ENCODE data around the gene GASK1A. TPM values are rescaled to one million over a fixed set of nuclear protein-coding genes. Genes with fewer than 3 reads are reported as not detected.
"Not testable (repeated sequence)": the region's sequence is repeated elsewhere in the genome, so short reads cannot be mapped to it uniquely, and the experiment has no call there.

Gene GASK1A
- total RNA-seq, 1 donor from 2014 or later: 0.09 TPM

- H3K79me2 ChIP-seq (ENCODE audit: insufficient read depth, low read length): no peaks in the 10 kb centered on the region
- no peak for FAIRE-seq
- no peak overlapping the region for H3K9ac ChIP-seq (ENCODE audit: low read length)
- Mint-ChIP-seq H3K27me3 (ENCODE audit: low read depth, unreplicated experiment) (no peaks in the 10 kb centered on the region), H3K36me3 (ENCODE audit: low read depth, unreplicated experiment) (no peaks in the 10 kb centered on the region), H3K27ac (ENCODE audit: unreplicated experiment) (no peak overlapping the region), H3K9me3 (ENCODE audit: unreplicated experiment) (no peaks in the 10 kb centered on the region), H3K4me3 (ENCODE audit: unreplicated experiment) (no peak overlapping the region), H3K4me1 (ENCODE audit: low read depth, unreplicated experiment) (peaks cover 1% of the 10 kb centered on the region)
- DNase-seq (ENCODE audit: low read depth): no peak
- H4K20me1 ChIP-seq (ENCODE audit: insufficient read depth, low read length): no peaks in the 10 kb centered on the region
- TF ChIP-seq, protein P1, sequence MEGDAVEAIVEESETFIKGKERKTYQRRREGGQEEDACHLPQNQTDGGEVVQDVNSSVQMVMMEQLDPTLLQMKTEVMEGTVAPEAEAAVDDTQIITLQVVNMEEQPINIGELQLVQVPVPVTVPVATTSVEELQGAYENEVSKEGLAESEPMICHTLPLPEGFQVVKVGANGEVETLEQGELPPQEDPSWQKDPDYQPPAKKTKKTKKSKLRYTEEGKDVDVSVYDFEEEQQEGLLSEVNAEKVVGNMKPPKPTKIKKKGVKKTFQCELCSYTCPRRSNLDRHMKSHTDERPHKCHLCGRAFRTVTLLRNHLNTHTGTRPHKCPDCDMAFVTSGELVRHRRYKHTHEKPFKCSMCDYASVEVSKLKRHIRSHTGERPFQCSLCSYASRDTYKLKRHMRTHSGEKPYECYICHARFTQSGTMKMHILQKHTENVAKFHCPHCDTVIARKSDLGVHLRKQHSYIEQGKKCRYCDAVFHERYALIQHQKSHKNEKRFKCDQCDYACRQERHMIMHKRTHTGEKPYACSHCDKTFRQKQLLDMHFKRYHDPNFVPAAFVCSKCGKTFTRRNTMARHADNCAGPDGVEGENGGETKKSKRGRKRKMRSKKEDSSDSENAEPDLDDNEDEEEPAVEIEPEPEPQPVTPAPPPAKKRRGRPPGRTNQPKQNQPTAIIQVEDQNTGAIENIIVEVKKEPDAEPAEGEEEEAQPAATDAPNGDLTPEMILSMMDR (IDR thresholded peaks at IDR 0.05; ENCODE audit: insufficient read depth, low read depth, low read length): no peak
- no peak for TF ChIP-seq EZH2 (IDR thresholded peaks at IDR 0.05; ENCODE audit: insufficient read depth, low read length)
- H3K4me3 ChIP-seq (ENCODE audit: insufficient read depth, low read depth, low read length): no peak overlapping the region
- no peaks in the 10 kb centered on the region for H3K9me3 ChIP-seq (ENCODE audit: insufficient read depth, low read depth, low read length)
- no peaks in the 10 kb centered on the region for H3K27me3 ChIP-seq (ENCODE audit: insufficient read depth, low read length)
- no peak overlapping the region for H2AFZ ChIP-seq (ENCODE audit: low read depth, low read length)
- H3K27ac ChIP-seq (ENCODE audit: low read depth, low read length): no peak overlapping the region
- no peaks in the 10 kb centered on the region for H3K4me1 ChIP-seq (ENCODE audit: insufficient read depth, low read length)
- no peaks in the 10 kb centered on the region for H3K36me3 ChIP-seq (ENCODE audit: insufficient read depth, low read length)
- H3K4me2 ChIP-seq (ENCODE audit: low read length): no peak overlapping the region
Observed at GRCh38 chr3:43063114-43063513, 84.0 kb downstream of the GASK1A start.

- not testable (repeated sequence) for DNase-seq (ENCODE audit: low read depth); H3K9me3 ChIP-seq (ENCODE audit: insufficient read depth, low read depth, low read length); H3K9ac ChIP-seq (ENCODE audit: low read length); H3K4me3 ChIP-seq (ENCODE audit: insufficient read depth, low read depth, low read length); H3K4me1 ChIP-seq (ENCODE audit: insufficient read depth, low read length); H3K9me3 Mint-ChIP-seq (ENCODE audit: unreplicated experiment); FAIRE-seq; H3K27ac Mint-ChIP-seq (ENCODE audit: unreplicated experiment); H3K79me2 ChIP-seq (ENCODE audit: insufficient read depth, low read length); H3K4me2 ChIP-seq (ENCODE audit: low read length); H3K36me3 Mint-ChIP-seq (ENCODE audit: low read depth, unreplicated experiment); H2AFZ ChIP-seq (ENCODE audit: low read depth, low read length); H3K27ac ChIP-seq (ENCODE audit: low read depth, low read length); H3K4me1 Mint-ChIP-seq (ENCODE audit: low read depth, unreplicated experiment); H3K27me3 ChIP-seq (ENCODE audit: insufficient read depth, low read length); H3K4me3 Mint-ChIP-seq (ENCODE audit: unreplicated experiment); H3K36me3 ChIP-seq (ENCODE audit: insufficient read depth, low read length); H4K20me1 ChIP-seq (ENCODE audit: insufficient read depth, low read length)
- H3K27me3 Mint-ChIP-seq (ENCODE audit: low read depth, unreplicated experiment): peaks cover 14% of the 10 kb centered on the region
Observed at GRCh38 chr3:43070670-43071069, 91.6 kb downstream of the GASK1A start.

DNA sequence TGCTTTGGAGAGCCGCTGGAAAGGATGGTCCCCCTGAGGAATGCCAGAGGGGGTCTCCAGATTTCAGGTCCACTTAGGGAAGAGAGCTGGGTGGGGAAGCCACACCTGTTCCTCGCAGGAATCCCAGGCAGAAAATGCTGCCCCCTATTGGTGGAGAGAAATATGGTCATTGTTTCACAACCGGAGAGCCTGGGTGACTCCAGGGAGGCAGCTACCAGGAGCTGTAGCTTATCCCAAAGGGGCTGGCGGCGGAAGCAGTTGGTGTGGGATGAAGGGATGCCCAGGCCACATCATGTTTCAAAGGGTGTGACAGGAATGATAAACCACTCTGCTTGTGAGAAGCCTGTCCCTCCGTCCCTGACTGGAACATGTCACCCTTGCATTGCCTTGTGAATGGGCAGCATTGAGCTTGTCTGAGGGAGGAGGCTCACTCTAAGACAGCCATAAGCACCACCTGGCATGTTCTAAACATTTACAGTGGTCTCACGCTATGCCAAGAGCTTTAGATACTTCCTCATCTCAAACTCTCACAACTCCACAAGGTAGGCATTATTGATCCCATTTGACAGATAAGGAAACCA lies 92.3 kb downstream of the GASK1A start:
- Histone ChIP-seq H3K27me3 (ENCODE audit: insufficient read depth, low read length) (no peaks in the 10 kb centered on the region), H3K27ac (ENCODE audit: low read depth, low read length) (no peak overlapping the region), H3K79me2 (ENCODE audit: insufficient read depth, low read length) (no peaks in the 10 kb centered on the region), H3K9me3 (ENCODE audit: insufficient read depth, low read depth, low read length) (no peaks in the 10 kb centered on the region), H3K4me1 (ENCODE audit: insufficient read depth, low read length) (no peaks in the 10 kb centered on the region), H3K9ac (ENCODE audit: low read length) (no peak overlapping the region), H3K4me2 (ENCODE audit: low read length) (no peak overlapping the region), H3K36me3 (ENCODE audit: insufficient read depth, low read length) (no peaks in the 10 kb centered on the region), H3K4me3 (ENCODE audit: insufficient read depth, low read depth, low read length) (no peak overlapping the region), H4K20me1 (ENCODE audit: insufficient read depth, low read length) (no peaks in the 10 kb centered on the region), H2AFZ (ENCODE audit: low read depth, low read length) (no peak overlapping the region)
- no peak overlapping the region for H3K27ac Mint-ChIP-seq (ENCODE audit: unreplicated experiment)
- H3K9me3 Mint-ChIP-seq (ENCODE audit: unreplicated experiment): peaks cover 4% of the 10 kb centered on the region
- TF ChIP-seq, protein P1 (IDR thresholded peaks at IDR 0.05; ENCODE audit: insufficient read depth, low read depth, low read length): peak; percentile 16
- no peak for TF ChIP-seq EZH2 (IDR thresholded peaks at IDR 0.05; ENCODE audit: insufficient read depth, low read length)
- H3K27me3 Mint-ChIP-seq (ENCODE audit: low read depth, unreplicated experiment): peaks cover 14% of the 10 kb centered on the region
- DNase-seq (ENCODE audit: low read depth): no peak
- no peaks in the 10 kb centered on the region for H3K36me3 Mint-ChIP-seq (ENCODE audit: low read depth, unreplicated experiment)
- H3K4me3 Mint-ChIP-seq (ENCODE audit: unreplicated experiment): no peak overlapping the region
- no peak for FAIRE-seq
- H3K4me1 Mint-ChIP-seq (ENCODE audit: low read depth, unreplicated experiment): peaks cover 4% of the 10 kb centered on the region

All from astrocyte (in vitro differentiated cells and primary cell).